A673 (cell line): ENCODE data around the gene AKAP4. TPM values are rescaled to one million over a fixed set of nuclear protein-coding genes. Genes with fewer than 3 reads are reported as not detected.

Experiments used
- BruUV-seq: library from RNA; stranded (reverse); fragments of 400-500 nt; replicated peaks from 2 replicates; lab custom pipeline; 2021; lab: Mats Ljungman, UMichigan
- CTCF ChIA-PET: fragments of 300-600 bp; sonication (Branson Sonifier 250); formaldehyde crosslinking; loops from one replicate; lab custom pipeline; 2022; ENCODE audit warnings: antibody characterized with exemption; lab: Charles Lee
- POLR2A ChIA-PET: fragments of 300-600 bp; sonication (Branson Sonifier 250); formaldehyde crosslinking; loops from one replicate; lab custom pipeline; 2022; ENCODE audit warnings: antibody characterized with exemption; ENCODE audit not compliant: low non-redundant PET; lab: Charles Lee
- DNase-seq: peaks from one replicate; pipeline ENCODE4 v3.0.0-alpha.2; 2015; ENCODE audit warnings: low spot score
- H3K27ac ChIP-seq: fragments of 200-600 bp; sonication (generic); 2 replicates; pipeline ENCODE4 v1.5.1; 2016; ENCODE audit warnings: mixed run types, low read depth, mild to moderate bottlenecking, mixed read lengths, antibody characterized with exemption, low read length; ENCODE audit not compliant: poor library complexity, severe bottlenecking
- H3K27me3 ChIP-seq: fragments of 200-600 bp; sonication (generic); replicated peaks from 2 replicates; pipeline ENCODE4 v1.6.1; 2017; ENCODE audit warnings: mixed run types, low read depth, mild to moderate bottlenecking, mixed read lengths, antibody characterized with exemption, low read length; ENCODE audit not compliant: insufficient read depth, poor library complexity
- H3K36me3 ChIP-seq: fragments of 200-600 bp; sonication (generic); 2 replicates; pipeline ENCODE4 v1.6.1; 2016; ENCODE audit warnings: mixed run types, mild to moderate bottlenecking, mixed read lengths, antibody characterized with exemption, low read length; ENCODE audit not compliant: insufficient read depth, poor library complexity, severe bottlenecking
- H3K4me1 ChIP-seq: fragments of 200-600 bp; sonication (generic); 2 replicates; pipeline ENCODE4 v1.6.1; 2017; ENCODE audit warnings: mixed run types, mild to moderate bottlenecking, mixed read lengths, antibody characterized with exemption, low read length; ENCODE audit not compliant: insufficient read depth, poor library complexity, severe bottlenecking
- H3K4me3 ChIP-seq: fragments of 200-600 bp; sonication (generic); 2 replicates; pipeline ENCODE4 v1.5.1; 2016; ENCODE audit warnings: low read depth, mixed run types, mild to moderate bottlenecking, mixed read lengths, low read length; ENCODE audit not compliant: poor library complexity, severe bottlenecking
- H3K9me3 ChIP-seq: fragments of 200-600 bp; sonication (generic); 2 replicates; pipeline ENCODE4 v1.6.1; 2016; ENCODE audit warnings: mixed run types, low read depth, mild to moderate bottlenecking, mixed read lengths, antibody characterized with exemption, low read length; ENCODE audit not compliant: poor library complexity, severe bottlenecking
- CTCF ChIP-seq: fragments of 300-800, 200-600 bp; sonication (generic); conservative IDR thresholded peaks from 2 replicates; pipeline ENCODE4 v1.5.1; 2017; ENCODE audit warnings: low read depth, mild to moderate bottlenecking, antibody characterized with exemption, low read length, moderate library complexity, mixed read lengths
- EZH2 ChIP-seq: fragments of 200-600 bp; sonication (generic); IDR thresholded peaks from 2 replicates; pipeline ENCODE4 v1.6.1; 2017; ENCODE audit warnings: borderline replicate concordance, low read depth, mild to moderate bottlenecking, mixed read lengths, antibody characterized with exemption, low read length; ENCODE audit not compliant: poor library complexity, severe bottlenecking
- intact Hi-C: fragments of 100-400 bp; cut with micrococcal nuclease; formaldehyde crosslinking; loops from one replicate; pipeline ENCODE4 v1.10.0; 2022; ENCODE audit not compliant: unreplicated experiment
- total RNA-seq: library from RNA; stranded (reverse); gene quantifications from 2 replicates; pipeline ENCODE4 v1.2.3, GENCODE V29; 2021

The AKAP4 gene
- total RNA-seq, 1 experiment from 2014 or later, result not detected

GRCh38 chrX:50169717-50170116 lies 31.1 kb downstream of the AKAP4 start:
- Histone ChIP-seq H3K9me3 (no peaks in the 10 kb centered on the region), H3K27ac (no peak overlapping the region), H3K36me3 (no peaks in the 10 kb centered on the region), H3K27me3 (no peaks in the 10 kb centered on the region), H3K4me3 (no peak overlapping the region), H3K4me1 (no peaks in the 10 kb centered on the region)
- no peak for DNase-seq
- TF ChIP-seq CTCF (no peak), EZH2 (no peak)
- CTCF ChIA-PET, result no interaction called here
- no TSS peak for BruUV-seq
- intact Hi-C loops, result no loop called here
- POLR2A ChIA-PET, result no interaction called here

GRCh38 chrX:50168241-50168687 lies 32.5 kb downstream of the AKAP4 start:
- DNase-seq, result peak; percentile 18
- no peak overlapping the region for H3K4me3 ChIP-seq
- TF ChIP-seq CTCF (no peak), EZH2 (no peak)
- no peaks in the 10 kb centered on the region for H3K4me1 ChIP-seq
- no peak overlapping the region for H3K27ac ChIP-seq
- H3K27me3 ChIP-seq, result no peaks in the 10 kb centered on the region
- H3K9me3 ChIP-seq, result no peaks in the 10 kb centered on the region
- no TSS peak for BruUV-seq
- ChIA-PET CTCF (no interaction called here), POLR2A (no interaction called here)
- H3K36me3 ChIP-seq, result no peaks in the 10 kb centered on the region
- intact Hi-C loops, result no loop called here

- Histone ChIP-seq H3K27me3 (no peaks in the 10 kb centered on the region), H3K4me1 (no peaks in the 10 kb centered on the region), H3K4me3 (no peak overlapping the region), H3K27ac (no peak overlapping the region), H3K36me3 (no peaks in the 10 kb centered on the region), H3K9me3 (no peaks in the 10 kb centered on the region)
- TF ChIP-seq CTCF (no peak), EZH2 (no peak)
- DNase-seq, result no peak
- POLR2A ChIA-PET, result no interaction called here
- intact Hi-C loops, result no loop called here
- no TSS peak for BruUV-seq
- CTCF ChIA-PET, result no interaction called here
Observed at GRCh38 chrX:50167366-50167765, 33.4 kb downstream of the AKAP4 start.
